Right lobe of liver (tissue), 6 donors: ENCODE results near the gene DIRAS1. TPM values are rescaled to one million over a fixed set of nuclear protein-coding genes. Genes with fewer than 3 reads are reported as not detected.

ENCODE experiments used
- ATAC-seq, 4 donors: fragments of 200-7000 bp; cut with Tn5 transposase; one replicate each; pipeline ENCODE4 v1.9.1; 2020; ENCODE audit warnings: mild to moderate bottlenecking in 4 of 4, moderate library complexity in 4 of 4
- DNase-seq, 3 donors: peaks; one replicate each; pipeline ENCODE4 v3.0.0-alpha.2; 2020
- H3K27ac ChIP-seq, 3 donors: fragments of 200-600 bp; one replicate each; pipeline ENCODE4 v1.8.0; 2022
- H3K27me3 ChIP-seq, 2 donors: fragments of 200-600 bp; one replicate each; pipeline ENCODE4 v1.8.0; 2022
- H3K36me3 ChIP-seq, 4 donors: fragments of 200-600 bp; sonication (generic) in 1 of 4; one replicate each; pipeline versions ENCODE4 v1.5.1 to v1.8.0; 2017 to 2022; ENCODE audit warnings: control low read depth in 1 of 4
- H3K4me1 ChIP-seq, 4 donors: fragments of 200-600 bp; sonication (generic) in 1 of 4; one replicate each; pipeline versions ENCODE4 v1.5.1 to v1.8.0; 2017 to 2022; ENCODE audit warnings: control low read depth in 1 of 4
- H3K4me3 ChIP-seq, 3 donors: fragments of 200-600 bp; one replicate each; pipeline ENCODE4 v1.8.0; 2022
- H3K9me3 ChIP-seq, 4 donors: fragments of 200-600 bp; sonication (generic) in 1 of 4; one replicate each; pipeline versions ENCODE4 v1.5.1 to v1.8.0; 2017 to 2022; ENCODE audit warnings: control low read depth in 1 of 4
- POLR2A ChIP-seq: fragments of 450-650 bp; IDR thresholded peaks from one replicate; pipeline ENCODE4 v1.6.1; 2017; ENCODE audit warnings: antibody characterized with exemption, mild to moderate bottlenecking
- WGBS: methylation state at CpG from one replicate; pipeline ENCODE4 v1.1.6; 2018; ENCODE audit warnings: low coverage, low lambda C conversion rate; ENCODE audit not compliant: insufficient coverage; ENCODE audit errors: missing lambda C conversion rate; 5-methylcytosine and 5-hydroxymethylcytosine counted together
- intact Hi-C, 2 donors: fragments of 100-400 bp; cut with DNase I; formaldehyde crosslinking; loops; one replicate each; pipeline versions ENCODE4 v1.11.2 to v1.14.1; 2022
- total RNA-seq, 6 experiments: library from RNA; depleted of rRNA in 2 of 6; stranded (reverse); fragments of >200 nt in 2 of 6; fragmentation: NEBNext Ultra II Directional in 3 of 6; extraction: Animal tissue kit (Norgen Biotek cat#: 25700) in 3 of 6; gene quantifications; one replicate each; pipeline versions ENCODE4 v1.1.0 to v1.2.4, GENCODE V29; 2016 to 2023
- TF ChIP-seq, protein P1 (sequence below), 4 donors: fragments of 200-600 bp in 3 of 4; fragments of 450-650 bp in 1 of 4; IDR thresholded peaks; one replicate each; pipeline versions ENCODE4 v1.5.1 to v1.8.0; 2016 to 2022; ENCODE audit warnings: antibody characterized with exemption in 4 of 4, mild to moderate bottlenecking in 2 of 4
- donor health status: DM: no; HTN: yes; CAD: no.
- donor health status: DM: no; HTN: no; CAD: no.
- donor health status: DM: no; HTN: no; CAD: no.
- donor health status: DM: no; HTN: yes; CAD: no.
- donor health status: DM: no; HTN: yes; CAD: no.

DIRAS1 gene
- total RNA-seq, 6 experiments from 2014 or later = 0.19 to 1.6 TPM; not detected in 4

DNA sequence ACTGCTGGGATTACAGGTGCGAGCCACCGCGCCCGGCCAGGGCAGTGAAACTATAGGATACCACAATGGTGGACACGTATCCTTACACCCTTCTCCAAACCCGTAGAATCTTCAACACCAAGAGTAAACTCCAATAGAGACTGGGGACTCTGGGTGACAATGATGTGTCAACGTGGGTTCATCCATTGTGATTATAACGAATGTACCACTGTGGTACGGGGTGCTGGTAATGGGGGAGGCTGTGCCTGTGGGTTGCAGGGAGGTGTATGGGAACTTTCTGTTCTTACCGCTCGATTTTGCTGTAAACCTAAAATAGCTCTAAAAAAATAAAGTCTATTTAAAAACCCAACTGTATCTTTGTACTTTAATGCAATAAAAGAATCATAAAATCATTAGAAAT lies 30.3 kb downstream of the DIRAS1 start:
- no peaks in the 10 kb centered on the region for H3K36me3 ChIP-seq
- 90% methylated on average over 5 of the region's 11 CpGs for WGBS
- no peaks in the 10 kb centered on the region for H3K27me3 ChIP-seq
- TF ChIP-seq, protein P1, sequence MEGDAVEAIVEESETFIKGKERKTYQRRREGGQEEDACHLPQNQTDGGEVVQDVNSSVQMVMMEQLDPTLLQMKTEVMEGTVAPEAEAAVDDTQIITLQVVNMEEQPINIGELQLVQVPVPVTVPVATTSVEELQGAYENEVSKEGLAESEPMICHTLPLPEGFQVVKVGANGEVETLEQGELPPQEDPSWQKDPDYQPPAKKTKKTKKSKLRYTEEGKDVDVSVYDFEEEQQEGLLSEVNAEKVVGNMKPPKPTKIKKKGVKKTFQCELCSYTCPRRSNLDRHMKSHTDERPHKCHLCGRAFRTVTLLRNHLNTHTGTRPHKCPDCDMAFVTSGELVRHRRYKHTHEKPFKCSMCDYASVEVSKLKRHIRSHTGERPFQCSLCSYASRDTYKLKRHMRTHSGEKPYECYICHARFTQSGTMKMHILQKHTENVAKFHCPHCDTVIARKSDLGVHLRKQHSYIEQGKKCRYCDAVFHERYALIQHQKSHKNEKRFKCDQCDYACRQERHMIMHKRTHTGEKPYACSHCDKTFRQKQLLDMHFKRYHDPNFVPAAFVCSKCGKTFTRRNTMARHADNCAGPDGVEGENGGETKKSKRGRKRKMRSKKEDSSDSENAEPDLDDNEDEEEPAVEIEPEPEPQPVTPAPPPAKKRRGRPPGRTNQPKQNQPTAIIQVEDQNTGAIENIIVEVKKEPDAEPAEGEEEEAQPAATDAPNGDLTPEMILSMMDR (IDR thresholded peaks at IDR 0.05) = no peak
- no peak for TF ChIP-seq POLR2A
- H3K4me3 ChIP-seq = no peak overlapping the region
- no peak for DNase-seq
- no peak for ATAC-seq
- H3K9me3 ChIP-seq = no peaks in the 10 kb centered on the region
- no peak overlapping the region for H3K27ac ChIP-seq
- intact Hi-C loops = no loop called here
- no peaks in the 10 kb centered on the region for H3K4me1 ChIP-seq

DNA sequence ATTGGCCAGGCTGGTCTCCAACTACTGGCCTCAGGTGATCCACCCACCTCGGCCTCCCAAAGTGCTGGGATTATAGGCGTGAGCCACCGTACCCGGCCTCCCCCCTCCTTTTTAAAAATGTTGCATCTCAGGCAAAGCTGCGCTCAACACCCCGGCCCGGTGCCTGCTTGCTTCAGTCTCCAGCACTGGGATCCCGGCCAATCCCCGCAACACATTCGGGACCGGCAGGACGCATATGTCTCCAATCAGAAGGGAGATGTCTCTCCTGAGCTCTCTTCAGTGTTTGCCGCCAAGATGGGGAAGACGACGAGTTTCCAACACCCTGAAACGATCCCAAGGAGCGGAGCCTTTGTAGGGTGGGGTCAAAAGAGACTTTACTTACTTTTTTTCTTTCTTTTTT lies 34.8 kb downstream of the DIRAS1 start:
- 84% methylated on average over 8 of the region's 17 CpGs for WGBS
- Histone ChIP-seq H3K27ac (no peak overlapping the region), H3K4me1 (no peaks in the 10 kb centered on the region), H3K27me3 (no peaks in the 10 kb centered on the region), H3K9me3 (no peaks in the 10 kb centered on the region), H3K4me3 (no peak overlapping the region), H3K36me3 (no peaks in the 10 kb centered on the region)
- TF ChIP-seq POLR2A = no peak
- TF ChIP-seq, protein P1 (IDR thresholded peaks at IDR 0.05) = no peak
- no peak for ATAC-seq
- intact Hi-C loops = no loop called here
- DNase-seq = no peak

- 88% methylated on average over 4 of the region's 6 CpGs for WGBS
- intact Hi-C loops = no loop called here
- Histone ChIP-seq H3K4me1 (no peaks in the 10 kb centered on the region), H3K9me3 (no peaks in the 10 kb centered on the region), H3K27me3 (no peaks in the 10 kb centered on the region), H3K36me3 (no peaks in the 10 kb centered on the region), H3K27ac (peak overlapping the region in 1 of 3 donors; percentile 37), H3K4me3 (no peak overlapping the region)
- DNase-seq (no peak), ATAC-seq (no peak)
- TF ChIP-seq POLR2A = no peak
- TF ChIP-seq, protein P1 (IDR thresholded peaks at IDR 0.05) = no peak
Observed at GRCh38 chr19:2685204-2685704, 35.9 kb downstream of the DIRAS1 start.

DNA sequence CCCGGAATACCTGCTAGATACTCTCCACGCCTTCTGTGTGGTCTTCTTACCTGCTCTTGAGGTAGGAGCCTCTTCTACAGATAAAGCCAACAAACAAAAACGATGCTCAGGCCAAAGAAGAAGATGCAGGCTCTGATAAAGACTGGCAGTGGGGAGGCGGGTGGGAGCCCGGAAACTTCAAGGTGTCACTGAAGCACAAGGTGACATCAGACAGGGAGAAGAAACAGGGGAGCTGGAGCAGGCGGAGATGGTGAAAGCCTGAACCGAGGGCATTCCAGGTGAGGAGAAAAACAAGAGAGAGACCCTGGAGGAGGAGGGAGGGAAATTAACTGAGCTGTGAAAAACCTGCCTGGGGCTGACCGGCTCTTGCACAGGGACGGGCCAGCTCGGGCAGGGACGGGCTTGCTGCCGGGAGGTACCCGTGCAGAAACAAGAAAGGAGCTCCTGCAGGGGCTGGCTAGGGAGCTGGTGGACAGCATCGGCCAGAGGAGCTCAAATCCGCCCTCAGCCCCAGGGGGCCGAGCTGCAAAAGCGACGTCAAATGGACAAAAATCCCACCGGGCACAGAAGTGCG lies 37.7 kb downstream of the DIRAS1 start:
- DNase-seq (no peak), ATAC-seq (no peak)
- Histone ChIP-seq H3K36me3 (no peaks in the 10 kb centered on the region), H3K4me3 (no peak overlapping the region), H3K27me3 (no peaks in the 10 kb centered on the region), H3K9me3 (no peaks in the 10 kb centered on the region), H3K4me1 (no peaks in the 10 kb centered on the region), H3K27ac (no peak overlapping the region)
- intact Hi-C loops = no loop called here
- 79% methylated on average over 15 of the region's 20 CpGs for WGBS
- no peak for TF ChIP-seq POLR2A
- TF ChIP-seq, protein P1 (IDR thresholded peaks at IDR 0.05) = no peak

DNA sequence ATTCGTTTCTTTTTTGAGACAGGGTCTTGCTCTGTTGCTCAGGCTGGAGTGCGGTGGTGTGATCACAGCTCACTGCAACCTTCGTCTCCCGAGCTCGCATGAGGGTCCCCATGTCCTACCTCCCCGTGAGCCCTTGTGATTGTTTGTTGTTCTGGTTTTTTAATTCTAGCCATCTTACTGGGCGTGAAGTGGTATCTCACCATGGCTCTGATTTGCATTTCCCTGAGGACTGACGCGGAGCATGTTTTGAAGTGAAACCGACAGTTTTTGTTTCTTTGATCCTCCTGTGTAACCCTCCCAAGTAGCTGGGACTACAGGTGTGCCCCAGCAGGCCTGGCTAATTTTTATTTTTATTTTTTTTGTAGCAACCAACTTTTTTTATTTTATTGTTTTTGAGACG lies 40.4 kb downstream of the DIRAS1 start:
- DNase-seq = no peak
- no peaks in the 10 kb centered on the region for H3K27me3 ChIP-seq
- H3K36me3 ChIP-seq = no peaks in the 10 kb centered on the region
- ATAC-seq = no peak
- H3K9me3 ChIP-seq = no peaks in the 10 kb centered on the region
- no peak for TF ChIP-seq POLR2A
- TF ChIP-seq, protein P1 (IDR thresholded peaks at IDR 0.05) = no peak
- intact Hi-C loops = no loop called here
- WGBS = 88% methylated on average over 8 of the region's 11 CpGs
- H3K27ac ChIP-seq = no peak overlapping the region
- no peaks in the 10 kb centered on the region for H3K4me1 ChIP-seq
- no peak overlapping the region for H3K4me3 ChIP-seq
